SJSA1 (cell line): ENCODE results near the gene WT1. TPM values are rescaled to one million over a fixed set of nuclear protein-coding genes. Genes with fewer than 3 reads are reported as not detected.

Source experiments
- DNase-seq, 2 experiments: peaks; one replicate each; pipeline ENCODE4 v3.0.0-alpha.2; 2015 to 2020; ENCODE audit warnings: low spot score in 2 of 2, low read depth in 1 of 2
- H3K27ac ChIP-seq: fragments of 250-450 bp; sonication (Bioruptor Pico); 2 replicates; pipeline ENCODE4 v1.5.1; 2020; ENCODE audit warnings: mild to moderate bottlenecking, moderate library complexity
- H3K27me3 ChIP-seq: fragments of 250-450 bp; sonication (Bioruptor Pico); replicated peaks from 2 replicates; pipeline ENCODE4 v1.5.1; 2020; ENCODE audit warnings: mild to moderate bottlenecking, moderate library complexity
- H3K36me3 ChIP-seq: fragments of 250-450 bp; sonication (Bioruptor Pico); 2 replicates; pipeline ENCODE4 v1.5.1; 2020; ENCODE audit warnings: mild to moderate bottlenecking
- H3K4me1 ChIP-seq: fragments of 250-450 bp; sonication (Bioruptor Pico); replicated peaks from 2 replicates; pipeline ENCODE4 v1.6.1; 2021; ENCODE audit warnings: mild to moderate bottlenecking
- H3K4me3 ChIP-seq: fragments of 250-450 bp; sonication (Bioruptor Pico); 2 replicates; pipeline ENCODE4 v1.5.1; 2020; ENCODE audit warnings: mild to moderate bottlenecking
- H3K9me3 ChIP-seq: fragments of 250-450 bp; sonication (Bioruptor Pico); replicated peaks from 2 replicates; pipeline ENCODE4 v1.5.1; 2020; ENCODE audit warnings: mild to moderate bottlenecking
- total RNA-seq: library from RNA; depleted of rRNA; stranded (reverse); fragments of >200 nt; shearing (Covaris generic); gene quantifications from 2 replicates; pipeline ENCODE4 v1.2.3, GENCODE V29; 2014

Gene WT1
- total RNA-seq, 1 experiment from 2014 or later, result not detected

- Histone ChIP-seq H3K27me3 (peaks cover 85% of the 10 kb centered on the region), H3K27ac (no peak overlapping the region), H3K4me1 (no peaks in the 10 kb centered on the region; the same call in 1 of the 2 replicates), H3K9me3 (no peaks in the 10 kb centered on the region), H3K36me3 (no peaks in the 10 kb centered on the region), H3K4me3 (no peak overlapping the region)
- no peak for DNase-seq
These were observed 223 bp downstream of the WT1 start for GRCh38 chr11:32435152-32435480.

- H3K27ac ChIP-seq, result no peak overlapping the region
- no peaks in the 10 kb centered on the region for H3K9me3 ChIP-seq
- no peak overlapping the region for H3K4me3 ChIP-seq
- H3K4me1 ChIP-seq, result no peaks in the 10 kb centered on the region; the same call in 1 of the 2 replicates
- no peak for DNase-seq
- peaks cover 79% of the 10 kb centered on the region for H3K27me3 ChIP-seq
- H3K36me3 ChIP-seq, result no peaks in the 10 kb centered on the region
These were observed 785 bp downstream of the WT1 start for GRCh38 chr11:32434356-32435151.

GRCh38 chr11:32433914-32434355 is 1.4 kb downstream of the WT1 start:
- no peaks in the 10 kb centered on the region for H3K36me3 ChIP-seq
- peaks cover 74% of the 10 kb centered on the region for H3K27me3 ChIP-seq
- H3K27ac ChIP-seq, result no peak overlapping the region
- no peaks in the 10 kb centered on the region; the same call in 1 of the 2 replicates for H3K4me1 ChIP-seq
- DNase-seq, result no peak
- H3K4me3 ChIP-seq, result no peak overlapping the region
- H3K9me3 ChIP-seq, result no peaks in the 10 kb centered on the region

GRCh38 chr11:32433101-32433913 is 2.0 kb downstream of the WT1 start:
- Histone ChIP-seq H3K27me3 (peaks cover 72% of the 10 kb centered on the region), H3K4me3 (no peak overlapping the region), H3K4me1 (no peaks in the 10 kb centered on the region), H3K36me3 (no peaks in the 10 kb centered on the region), H3K27ac (no peak overlapping the region), H3K9me3 (no peaks in the 10 kb centered on the region; the same call in 1 of the 2 replicates)
- no peak for DNase-seq

DNA sequence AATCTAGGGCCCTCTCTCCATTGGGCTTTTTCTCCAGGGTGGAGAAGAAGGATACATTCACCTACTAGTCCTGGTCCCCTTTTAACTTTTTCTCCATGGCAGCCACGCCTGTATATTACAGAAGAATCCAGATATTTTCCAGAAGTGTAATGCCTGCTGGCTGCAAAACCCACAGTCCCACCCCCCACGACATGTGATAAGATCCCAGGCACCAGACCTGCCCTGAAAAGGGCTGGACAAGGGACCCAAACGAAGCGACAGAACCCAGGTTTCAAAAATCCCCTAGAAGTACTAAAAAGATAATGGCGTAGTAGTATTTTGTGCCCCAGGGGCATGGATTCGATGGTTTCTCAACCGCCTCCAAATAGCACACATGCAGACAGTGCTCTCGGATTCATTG is 2.8 kb downstream of the WT1 start:
- Histone ChIP-seq H3K36me3 (no peaks in the 10 kb centered on the region), H3K9me3 (no peaks in the 10 kb centered on the region; the same call in 1 of the 2 replicates), H3K4me3 (no peak overlapping the region), H3K27me3 (peaks cover 72% of the 10 kb centered on the region), H3K27ac (no peak overlapping the region), H3K4me1 (no peaks in the 10 kb centered on the region)
- DNase-seq, result no peak

- H3K4me3 ChIP-seq, result no peak overlapping the region
- no peak overlapping the region for H3K27ac ChIP-seq
- H3K27me3 ChIP-seq, result peaks cover 67% of the 10 kb centered on the region
- no peaks in the 10 kb centered on the region for H3K36me3 ChIP-seq
- H3K9me3 ChIP-seq, result no peaks in the 10 kb centered on the region; the same call in 1 of the 2 replicates
- DNase-seq, result no peak
- no peaks in the 10 kb centered on the region for H3K4me1 ChIP-seq
These were observed 4.6 kb downstream of the WT1 start for GRCh38 chr11:32430568-32431381.

DNA sequence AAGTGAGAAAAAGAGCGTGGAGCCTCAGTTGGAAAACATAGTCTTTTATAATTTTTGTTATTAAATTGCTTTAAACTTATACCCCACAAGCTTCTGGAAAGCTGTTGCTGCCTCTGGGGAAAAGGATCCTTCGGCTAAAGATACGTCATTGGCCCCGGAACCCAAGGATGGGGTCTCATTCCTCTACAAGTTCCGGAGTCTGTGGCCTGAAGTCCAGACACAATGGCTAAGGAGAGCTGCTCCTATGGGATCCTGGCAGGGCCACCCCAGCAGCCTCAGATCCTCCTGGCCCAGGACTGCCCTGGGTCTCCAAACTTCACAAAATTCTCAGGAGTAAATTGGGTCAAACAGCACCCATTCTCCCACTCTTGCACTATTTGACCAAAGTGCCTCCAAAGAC is 5.9 kb downstream of the WT1 start:
- no peak overlapping the region for H3K4me3 ChIP-seq
- H3K36me3 ChIP-seq, result no peaks in the 10 kb centered on the region
- H3K4me1 ChIP-seq, result no peaks in the 10 kb centered on the region
- DNase-seq, result no peak
- peaks cover 64% of the 10 kb centered on the region for H3K27me3 ChIP-seq
- H3K27ac ChIP-seq, result no peak overlapping the region
- H3K9me3 ChIP-seq, result no peaks in the 10 kb centered on the region; the same call in 1 of the 2 replicates

GRCh38 chr11:32428665-32429303 is 6.6 kb downstream of the WT1 start:
- peaks cover 57% of the 10 kb centered on the region for H3K27me3 ChIP-seq
- H3K9me3 ChIP-seq, result no peaks in the 10 kb centered on the region; the same call in 1 of the 2 replicates
- H3K4me1 ChIP-seq, result no peaks in the 10 kb centered on the region
- no peak overlapping the region for H3K27ac ChIP-seq
- no peak overlapping the region for H3K4me3 ChIP-seq
- H3K36me3 ChIP-seq, result no peaks in the 10 kb centered on the region
- no peak for DNase-seq

GRCh38 chr11:32427935-32428664 is 7.2 kb downstream of the WT1 start:
- H3K36me3 ChIP-seq, result no peaks in the 10 kb centered on the region
- peaks cover 50% of the 10 kb centered on the region for H3K27me3 ChIP-seq
- H3K9me3 ChIP-seq, result no peaks in the 10 kb centered on the region; the same call in 1 of the 2 replicates
- H3K27ac ChIP-seq, result no peak overlapping the region
- no peak overlapping the region for H3K4me3 ChIP-seq
- no peaks in the 10 kb centered on the region for H3K4me1 ChIP-seq
- DNase-seq, result no peak

- Histone ChIP-seq H3K36me3 (no peaks in the 10 kb centered on the region), H3K27me3 (peaks cover 47% of the 10 kb centered on the region), H3K9me3 (no peaks in the 10 kb centered on the region; the same call in 1 of the 2 replicates), H3K27ac (no peak overlapping the region), H3K4me3 (no peak overlapping the region), H3K4me1 (no peaks in the 10 kb centered on the region)
- no peak for DNase-seq
These were observed 7.8 kb downstream of the WT1 start for GRCh38 chr11:32427616-32427934.

DNA sequence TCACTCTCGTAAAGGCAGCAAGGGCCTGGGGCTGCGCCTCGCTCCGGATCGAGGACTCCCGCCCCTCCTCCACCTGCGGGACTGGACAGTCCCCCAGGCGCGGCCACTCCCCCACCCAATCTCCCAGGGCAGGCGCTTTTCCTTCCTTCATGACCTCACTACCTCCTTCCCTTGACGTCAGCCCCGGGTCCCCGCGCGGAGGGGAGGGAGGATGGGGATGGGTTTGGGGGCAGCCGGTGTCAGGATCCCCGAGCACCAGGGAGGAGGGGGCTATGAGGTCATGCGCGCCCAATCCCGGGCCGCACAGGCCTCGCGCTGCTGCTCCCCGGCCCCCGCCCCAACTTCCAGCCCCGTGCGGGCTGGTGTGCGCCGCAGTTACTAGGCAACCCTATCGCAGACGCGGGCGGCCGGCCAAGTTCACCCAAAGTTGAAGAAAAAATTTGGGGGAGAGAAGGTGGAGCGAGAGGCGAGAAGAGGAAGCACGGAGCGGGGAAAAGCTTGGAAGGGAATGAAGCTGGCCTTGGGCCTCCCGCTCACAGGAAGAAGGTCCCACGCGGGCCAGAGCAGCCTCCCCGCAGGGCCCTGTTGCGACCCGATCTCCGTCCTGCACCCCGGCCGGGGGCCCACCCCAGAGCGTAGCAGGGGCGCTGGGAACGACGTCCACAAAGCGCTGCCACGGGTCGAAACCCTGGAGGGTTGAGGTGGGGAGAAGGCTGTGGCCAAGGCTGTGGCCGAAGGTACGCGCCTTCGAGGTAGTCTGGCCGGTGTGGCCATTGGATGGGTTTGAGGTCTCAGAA is 8.3 kb downstream of the WT1 start:
- Histone ChIP-seq H3K27ac (no peak overlapping the region), H3K4me3 (no peak overlapping the region), H3K27me3 (peaks cover 42% of the 10 kb centered on the region), H3K36me3 (no peaks in the 10 kb centered on the region), H3K4me1 (no peaks in the 10 kb centered on the region), H3K9me3 (no peaks in the 10 kb centered on the region; the same call in 1 of the 2 replicates)
- DNase-seq, result no peak

GRCh38 chr11:32426192-32426591 is 9.1 kb downstream of the WT1 start:
- Histone ChIP-seq H3K4me3 (no peak overlapping the region), H3K27me3 (peaks cover 41% of the 10 kb centered on the region)
- DNase-seq, result no peak

More at GRCh38 chr11:32426192-32426591, 9.1 kb downstream of the WT1 start:
- Histone ChIP-seq H3K4me1 (no peaks in the 10 kb centered on the region), H3K9me3 (no peaks in the 10 kb centered on the region; the same call in 1 of the 2 replicates), H3K36me3 (no peaks in the 10 kb centered on the region), H3K27ac (no peak overlapping the region)
